HepG2 (cell line): ENCODE data around the gene STK10. TPM values are rescaled to one million over a fixed set of nuclear protein-coding genes. Genes with fewer than 3 reads are reported as not detected.

Source experiments
- ELF1 ChIP-seq: sonication (generic); formaldehyde crosslinking; IDR thresholded peaks from 2 replicates; pipeline ENCODE4 v1.4.0; 2020; ENCODE audit warnings: missing genetic modification reagents
- ELF3 ChIP-seq: IDR thresholded peaks from 2 replicates; pipeline ENCODE4 v1.6.1; 2016; ENCODE audit warnings: missing genetic modification reagents, missing compliant biosample characterization
- FOXK1 ChIP-seq: sonication (generic); formaldehyde crosslinking; IDR thresholded peaks from 2 replicates; pipeline ENCODE4 v1.4.0; 2020; ENCODE audit warnings: low read depth, missing genetic modification reagents, borderline replicate concordance
- MTA1 ChIP-seq: sonication (generic); formaldehyde crosslinking; IDR thresholded peaks from 2 replicates; pipeline ENCODE4 v1.4.0; 2020; ENCODE audit warnings: missing genetic modification reagents, mild to moderate bottlenecking, borderline replicate concordance
- NFKB2 ChIP-seq: sonication (generic); formaldehyde crosslinking; IDR thresholded peaks from 2 replicates; pipeline ENCODE4 v1.4.0; 2020; ENCODE audit warnings: missing genetic modification reagents, borderline replicate concordance
- POLR2A ChIP-seq, 2 experiments: IDR thresholded peaks; 2 replicates each; pipeline ENCODE4 v1.6.1; 2011; ENCODE audit warnings: low read depth in 2 of 2, low read length in 2 of 2, mild to moderate bottlenecking in 1 of 2, moderate library complexity in 1 of 2; ENCODE audit not compliant: insufficient read depth in 1 of 2
- REL ChIP-seq: sonication (generic); formaldehyde crosslinking; conservative IDR thresholded peaks from 2 replicates; pipeline ENCODE4 v1.8.0; 2022; ENCODE audit warnings: mild to moderate bottlenecking, missing genetic modification reagents, moderate library complexity
- RFXANK ChIP-seq: IDR thresholded peaks from 2 replicates; pipeline ENCODE4 v1.6.1; 2016
- ZFY ChIP-seq: sonication (generic); formaldehyde crosslinking; IDR thresholded peaks from 2 replicates; pipeline ENCODE4 v1.4.0; 2020; ENCODE audit warnings: missing genetic modification reagents
- ZNF124 ChIP-seq: sonication (generic); formaldehyde crosslinking; IDR thresholded peaks from 2 replicates; pipeline ENCODE4 v1.4.0; 2020; ENCODE audit warnings: missing genetic modification reagents
- ZNF234 ChIP-seq: sonication (generic); formaldehyde crosslinking; conservative IDR thresholded peaks from 2 replicates; pipeline ENCODE4 v1.5.1; 2020; ENCODE audit warnings: mild to moderate bottlenecking, missing genetic modification reagents
- ZNF317 ChIP-seq: sonication (generic); formaldehyde crosslinking; IDR thresholded peaks from 2 replicates; pipeline ENCODE4 v1.5.0; 2020; ENCODE audit warnings: mild to moderate bottlenecking, missing genetic modification reagents
- ZNF619 ChIP-seq: sonication (generic); formaldehyde crosslinking; IDR thresholded peaks from 2 replicates; pipeline ENCODE4 v1.4.0; 2020; ENCODE audit warnings: mild to moderate bottlenecking, missing genetic modification reagents
- ZNF713 ChIP-seq: sonication (generic); formaldehyde crosslinking; IDR thresholded peaks from 2 replicates; pipeline ENCODE4 v1.4.0; 2020; ENCODE audit warnings: mild to moderate bottlenecking, missing genetic modification reagents
- ZNF766 ChIP-seq: sonication (generic); formaldehyde crosslinking; IDR thresholded peaks from 2 replicates; pipeline ENCODE4 v1.5.0; 2020; ENCODE audit warnings: missing genetic modification reagents, borderline replicate concordance
- ZNF83 ChIP-seq: sonication (generic); formaldehyde crosslinking; IDR thresholded peaks from 2 replicates; pipeline ENCODE4 v1.4.0; 2020; ENCODE audit warnings: missing genetic modification reagents, mild to moderate bottlenecking, borderline replicate concordance
- ZSCAN20 ChIP-seq: sonication (generic); formaldehyde crosslinking; IDR thresholded peaks from 2 replicates; pipeline ENCODE4 v1.4.0; 2020; ENCODE audit warnings: missing genetic modification reagents, mild to moderate bottlenecking, borderline replicate concordance
- polyA plus RNA-seq, 8 experiments: library from polyadenylated mRNA; depleted of rRNA in 3 of 8; stranded (reverse) in 7 of 8; unstranded in 1 of 8; fragments of >200 nt; fragmentation: Illumina TruSeq in 4 of 8; extraction: Trizol in 4 of 8; gene quantifications; 2 replicates each; pipeline versions ENCODE4 v1.2.1 to v1.2.3, GENCODE V29; 2011 to 2016; ENCODE audit warnings: low read depth in 4 of 8, missing spikeins in 1 of 8, mixed read lengths in 1 of 8; ENCODE audit not compliant: insufficient read depth in 1 of 8
- total RNA-seq, 5 experiments: library from RNA; depleted of rRNA; stranded (reverse); fragments of >200 nt; fragmentation: Illumina TruSeq; extraction: Trizol; gene quantifications; 2 replicates each; pipeline ENCODE4 v1.2.3, GENCODE V29; 2016; ENCODE audit warnings: low read depth in 1 of 5
- TF ChIP-seq, protein P1 (sequence below): sonication (generic); formaldehyde crosslinking; conservative IDR thresholded peaks from 2 replicates; pipeline ENCODE4 v1.8.1; 2023; ENCODE audit warnings: missing genetic modification reagents
- TF ChIP-seq, protein P2 (sequence below): sonication (generic); formaldehyde crosslinking; IDR thresholded peaks from 2 replicates; pipeline ENCODE4 v1.4.0; 2020; ENCODE audit warnings: missing genetic modification reagents, borderline replicate concordance
- TF ChIP-seq, protein P3 (sequence below): sonication (generic); formaldehyde crosslinking; IDR thresholded peaks from 2 replicates; pipeline ENCODE4 v1.4.0; 2020; ENCODE audit warnings: mild to moderate bottlenecking, missing genetic modification reagents, borderline replicate concordance

STK10 gene
- total and polyA plus RNA-seq, 2 of the 13 experiments (the other 11 are each of a cell fraction or from before 2014, with no cell fraction given) = 7.0 to 7.2 TPM

DNA sequence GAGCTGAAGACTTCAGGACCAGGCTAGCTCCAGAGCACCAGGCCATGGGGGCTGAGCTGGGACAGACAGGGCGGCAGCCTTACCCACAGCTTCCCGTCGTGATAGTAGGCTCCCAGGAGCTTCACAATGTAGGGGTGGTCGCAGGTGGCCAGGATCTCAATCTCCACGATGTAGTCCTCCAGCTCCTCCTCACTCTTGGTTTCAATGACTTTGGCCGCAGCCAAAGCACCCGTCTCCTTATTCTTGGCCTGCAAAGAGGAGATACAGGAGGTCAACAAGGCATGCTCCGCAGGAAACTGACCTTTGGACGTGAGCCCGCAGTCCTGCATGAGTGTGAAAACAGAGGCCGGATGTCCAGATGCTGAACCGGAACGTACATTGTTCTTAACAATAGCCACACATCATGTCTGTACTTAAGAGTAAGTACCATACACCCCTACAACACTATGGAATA is 31.5 kb downstream of the STK10 start (continued):
- TF ChIP-seq, protein P1, sequence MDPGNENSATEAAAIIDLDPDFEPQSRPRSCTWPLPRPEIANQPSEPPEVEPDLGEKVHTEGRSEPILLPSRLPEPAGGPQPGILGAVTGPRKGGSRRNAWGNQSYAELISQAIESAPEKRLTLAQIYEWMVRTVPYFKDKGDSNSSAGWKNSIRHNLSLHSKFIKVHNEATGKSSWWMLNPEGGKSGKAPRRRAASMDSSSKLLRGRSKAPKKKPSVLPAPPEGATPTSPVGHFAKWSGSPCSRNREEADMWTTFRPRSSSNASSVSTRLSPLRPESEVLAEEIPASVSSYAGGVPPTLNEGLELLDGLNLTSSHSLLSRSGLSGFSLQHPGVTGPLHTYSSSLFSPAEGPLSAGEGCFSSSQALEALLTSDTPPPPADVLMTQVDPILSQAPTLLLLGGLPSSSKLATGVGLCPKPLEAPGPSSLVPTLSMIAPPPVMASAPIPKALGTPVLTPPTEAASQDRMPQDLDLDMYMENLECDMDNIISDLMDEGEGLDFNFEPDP (CRISPR knock-in tag) = no peak
- TF ChIP-seq ELF3 (CRISPR knock-in tag) = peak; percentile 52; the same call in 1 of the 2 replicates
- no peak for TF ChIP-seq NFKB2
- no peak for TF ChIP-seq ZNF234 (CRISPR knock-in tag)
- no peak for TF ChIP-seq POLR2A (IDR thresholded peaks at IDR 0.05; ENCODE audit: insufficient read depth in 1 of 2, low read depth in 2 of 2, low read length in 2 of 2)
- no peak for TF ChIP-seq ZNF317 (CRISPR knock-in tag)
- no peak for TF ChIP-seq ZNF83 (CRISPR knock-in tag)
- peak; percentile 49; the same call in 1 of the 2 replicates for TF ChIP-seq ZFY (CRISPR knock-in tag)
- no peak for TF ChIP-seq ZNF766 (CRISPR knock-in tag)
- no peak for TF ChIP-seq ZNF713 (CRISPR knock-in tag)
- no peak for TF ChIP-seq MTA1
- TF ChIP-seq, protein P2, sequence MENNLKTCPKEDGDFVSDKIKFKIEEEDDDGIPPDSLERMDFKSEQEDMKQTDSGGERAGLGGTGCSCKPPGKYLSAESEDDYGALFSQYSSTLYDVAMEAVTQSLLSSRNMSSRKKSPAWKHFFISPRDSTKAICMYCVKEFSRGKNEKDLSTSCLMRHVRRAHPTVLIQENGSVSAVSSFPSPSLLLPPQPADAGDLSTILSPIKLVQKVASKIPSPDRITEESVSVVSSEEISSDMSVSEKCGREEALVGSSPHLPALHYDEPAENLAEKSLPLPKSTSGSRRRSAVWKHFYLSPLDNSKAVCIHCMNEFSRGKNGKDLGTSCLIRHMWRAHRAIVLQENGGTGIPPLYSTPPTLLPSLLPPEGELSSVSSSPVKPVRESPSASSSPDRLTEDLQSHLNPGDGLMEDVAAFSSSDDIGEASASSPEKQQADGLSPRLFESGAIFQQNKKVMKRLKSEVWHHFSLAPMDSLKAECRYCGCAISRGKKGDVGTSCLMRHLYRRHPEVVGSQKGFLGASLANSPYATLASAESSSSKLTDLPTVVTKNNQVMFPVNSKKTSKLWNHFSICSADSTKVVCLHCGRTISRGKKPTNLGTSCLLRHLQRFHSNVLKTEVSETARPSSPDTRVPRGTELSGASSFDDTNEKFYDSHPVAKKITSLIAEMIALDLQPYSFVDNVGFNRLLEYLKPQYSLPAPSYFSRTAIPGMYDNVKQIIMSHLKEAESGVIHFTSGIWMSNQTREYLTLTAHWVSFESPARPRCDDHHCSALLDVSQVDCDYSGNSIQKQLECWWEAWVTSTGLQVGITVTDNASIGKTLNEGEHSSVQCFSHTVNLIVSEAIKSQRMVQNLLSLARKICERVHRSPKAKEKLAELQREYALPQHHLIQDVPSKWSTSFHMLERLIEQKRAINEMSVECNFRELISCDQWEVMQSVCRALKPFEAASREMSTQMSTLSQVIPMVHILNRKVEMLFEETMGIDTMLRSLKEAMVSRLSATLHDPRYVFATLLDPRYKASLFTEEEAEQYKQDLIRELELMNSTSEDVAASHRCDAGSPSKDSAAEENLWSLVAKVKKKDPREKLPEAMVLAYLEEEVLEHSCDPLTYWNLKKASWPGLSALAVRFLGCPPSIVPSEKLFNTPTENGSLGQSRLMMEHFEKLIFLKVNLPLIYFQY (CRISPR knock-in tag) = no peak
- TF ChIP-seq FOXK1 = peak; percentile 54; the same call in 1 of the 2 replicates
- TF ChIP-seq ZNF619 (CRISPR knock-in tag) = no peak
- TF ChIP-seq ELF1 = no peak; the same call in 1 of the 2 replicates
- no peak for TF ChIP-seq REL (CRISPR knock-in tag)
- no peak for TF ChIP-seq RFXANK (CRISPR knock-in tag)
- no peak for TF ChIP-seq ZNF124
- no peak for TF ChIP-seq ZSCAN20 (CRISPR knock-in tag)
- TF ChIP-seq, protein P3, sequence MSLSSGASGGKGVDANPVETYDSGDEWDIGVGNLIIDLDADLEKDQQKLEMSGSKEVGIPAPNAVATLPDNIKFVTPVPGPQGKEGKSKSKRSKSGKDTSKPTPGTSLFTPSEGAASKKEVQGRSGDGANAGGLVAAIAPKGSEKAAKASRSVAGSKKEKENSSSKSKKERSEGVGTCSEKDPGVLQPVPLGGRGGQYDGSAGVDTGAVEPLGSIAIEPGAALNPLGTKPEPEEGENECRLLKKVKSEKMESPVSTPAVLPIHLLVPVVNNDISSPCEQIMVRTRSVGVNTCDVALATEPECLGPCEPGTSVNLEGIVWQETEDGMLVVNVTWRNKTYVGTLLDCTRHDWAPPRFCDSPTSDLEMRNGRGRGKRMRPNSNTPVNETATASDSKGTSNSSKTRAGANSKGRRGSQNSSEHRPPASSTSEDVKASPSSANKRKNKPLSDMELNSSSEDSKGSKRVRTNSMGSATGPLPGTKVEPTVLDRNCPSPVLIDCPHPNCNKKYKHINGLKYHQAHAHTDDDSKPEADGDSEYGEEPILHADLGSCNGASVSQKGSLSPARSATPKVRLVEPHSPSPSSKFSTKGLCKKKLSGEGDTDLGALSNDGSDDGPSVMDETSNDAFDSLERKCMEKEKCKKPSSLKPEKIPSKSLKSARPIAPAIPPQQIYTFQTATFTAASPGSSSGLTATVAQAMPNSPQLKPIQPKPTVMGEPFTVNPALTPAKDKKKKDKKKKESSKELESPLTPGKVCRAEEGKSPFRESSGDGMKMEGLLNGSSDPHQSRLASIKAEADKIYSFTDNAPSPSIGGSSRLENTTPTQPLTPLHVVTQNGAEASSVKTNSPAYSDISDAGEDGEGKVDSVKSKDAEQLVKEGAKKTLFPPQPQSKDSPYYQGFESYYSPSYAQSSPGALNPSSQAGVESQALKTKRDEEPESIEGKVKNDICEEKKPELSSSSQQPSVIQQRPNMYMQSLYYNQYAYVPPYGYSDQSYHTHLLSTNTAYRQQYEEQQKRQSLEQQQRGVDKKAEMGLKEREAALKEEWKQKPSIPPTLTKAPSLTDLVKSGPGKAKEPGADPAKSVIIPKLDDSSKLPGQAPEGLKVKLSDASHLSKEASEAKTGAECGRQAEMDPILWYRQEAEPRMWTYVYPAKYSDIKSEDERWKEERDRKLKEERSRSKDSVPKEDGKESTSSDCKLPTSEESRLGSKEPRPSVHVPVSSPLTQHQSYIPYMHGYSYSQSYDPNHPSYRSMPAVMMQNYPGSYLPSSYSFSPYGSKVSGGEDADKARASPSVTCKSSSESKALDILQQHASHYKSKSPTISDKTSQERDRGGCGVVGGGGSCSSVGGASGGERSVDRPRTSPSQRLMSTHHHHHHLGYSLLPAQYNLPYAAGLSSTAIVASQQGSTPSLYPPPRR = no peak
